NCI-H128 (cell line): ENCODE data around the gene GAS2L1.

ENCODE experiments used
- DNase-seq: peaks from one replicate; lab custom pipeline; 2025; ENCODE audit not compliant: unreplicated experiment; lab: John Stamatoyannopoulos, UW

The GAS2L1 gene

GRCh38 chr22:29306175-29306834, at the start of gene GAS2L1:
Gene GAS2L1, plus strand, starts transcription at chr22:29306650. Its CDS starts 1,456 bp downstream, at chr22:29308106.
- no peak for DNase-seq

GRCh38 chr22:29257751-29258181, 48.7 kb upstream of the GAS2L1 start:
- DNase-seq = no peak

- no peak for DNase-seq
Observed at GRCh38 chr22:29258407-29259252, 47.8 kb upstream of the GAS2L1 start.

- DNase-seq = no peak
Observed at GRCh38 chr22:29259253-29259899, 47.1 kb upstream of the GAS2L1 start.

GRCh38 chr22:29260031-29260560, 46.4 kb upstream of the GAS2L1 start:
- DNase-seq = no peak

GRCh38 chr22:29260601-29261315, 45.7 kb upstream of the GAS2L1 start:
- no peak for DNase-seq

- no peak for DNase-seq
Observed at GRCh38 chr22:29263791-29264276, 42.6 kb upstream of the GAS2L1 start.

GRCh38 chr22:29265305-29265704, 41.1 kb upstream of the GAS2L1 start:
- no peak for DNase-seq

GRCh38 chr22:29265929-29266328, 40.5 kb upstream of the GAS2L1 start:
- DNase-seq = no peak

- DNase-seq = no peak
Observed at GRCh38 chr22:29266564-29267461, 39.6 kb upstream of the GAS2L1 start.

GRCh38 chr22:29267462-29267857, 39.0 kb upstream of the GAS2L1 start:
- no peak for DNase-seq

GRCh38 chr22:29267858-29268510, 38.5 kb upstream of the GAS2L1 start, which contains the start of the genes EWSR1 and RHBDD3:
Gene EWSR1, plus strand, starts transcription at chr22:29268268. Its CDS starts 69 bp downstream, at chr22:29268337.
Gene RHBDD3, minus strand, starts transcription at chr22:29267981. Its CDS starts 2,355 bp downstream, at chr22:29265626.
- DNase-seq = peak; percentile 93

- DNase-seq = no peak
Observed at GRCh38 chr22:29268511-29269229, 37.8 kb upstream of the GAS2L1 start.

GRCh38 chr22:29269230-29269604, 37.2 kb upstream of the GAS2L1 start:
- DNase-seq = no peak

GRCh38 chr22:29269731-29270474, 36.5 kb upstream of the GAS2L1 start:
- no peak for DNase-seq

GRCh38 chr22:29270475-29271271, 35.8 kb upstream of the GAS2L1 start:
- no peak for DNase-seq

- no peak for DNase-seq
Observed at GRCh38 chr22:29272624-29273023, 33.8 kb upstream of the GAS2L1 start.
